ENCODE results near the gene DNAJA3. TPM values are rescaled to one million over a fixed set of nuclear protein-coding genes. Genes with fewer than 3 reads are reported as not detected.

The DNAJA3 gene
- total and polyA plus RNA-seq, 9 of the 15 experiments (the other 6 are each of a cell fraction or from before 2014, with no cell fraction given) = 8.1 to 105 (median 79.0) TPM

DNA sequence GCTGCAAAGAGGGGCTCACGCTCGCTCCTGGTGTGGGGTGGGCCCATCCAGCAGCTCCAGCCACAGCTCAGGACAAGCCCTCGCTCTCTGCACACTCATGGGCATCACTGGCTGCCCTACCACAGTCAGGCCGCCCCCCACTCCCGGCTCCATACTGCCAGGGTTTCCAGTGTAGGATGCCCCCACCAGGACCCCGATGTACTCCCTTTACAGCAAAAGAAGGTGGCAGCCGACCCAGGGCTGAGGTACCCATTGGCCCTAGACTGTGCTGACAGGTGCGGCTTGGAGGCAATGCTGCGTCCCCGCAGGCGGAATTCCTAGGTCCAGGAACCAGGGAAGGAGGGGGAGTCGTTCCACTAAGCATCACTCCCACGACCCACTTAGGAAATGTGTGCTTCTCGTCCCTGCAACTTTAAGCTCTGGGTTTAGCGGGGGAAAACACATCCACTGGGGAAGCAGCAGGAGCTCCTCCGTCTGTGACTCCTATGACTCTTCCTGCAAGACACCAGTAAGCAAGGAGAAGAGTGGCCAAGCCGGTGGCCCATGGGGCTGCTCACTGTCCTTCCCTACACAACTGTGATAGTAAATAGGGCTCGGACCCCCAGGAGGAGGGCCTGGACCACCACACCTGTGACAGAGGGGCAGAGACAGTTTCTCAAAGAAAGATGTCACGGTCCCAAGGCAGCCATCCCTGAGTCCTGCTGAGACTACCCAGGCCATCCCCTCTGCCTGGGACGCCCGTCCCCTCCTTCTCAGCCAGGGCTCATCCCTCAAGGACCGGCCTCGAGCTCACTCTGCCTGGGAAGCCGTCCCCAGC lies 22.3 kb upstream of the DNAJA3 start:
- Histone ChIP-seq H3K9ac (ENCODE audit: insufficient read depth in 1 of 2, low read depth in 2 of 2, low read length in 2 of 2) (no peak overlapping the region), H3K79me2 (ENCODE audit: control insufficient read depth, insufficient read depth, low read length) (no peaks in the 10 kb centered on the region; the same call in 2 of the 3 replicates), H3K36me3 (ENCODE audit: control insufficient read depth, insufficient read depth, low read length) (peaks cover 79% of the 10 kb centered on the region; the same call in 2 of the 3 replicates), H3K9me3 (replicated peaks; ENCODE audit: control insufficient read depth, insufficient read depth, low read depth, low read length) (no peaks in the 10 kb centered on the region), H3K9me1 (ENCODE audit: control insufficient read depth, insufficient read depth, low read length) (no peaks in the 10 kb centered on the region), H3K27ac (ENCODE audit: extremely low read depth, low read depth, low read length) (no peak overlapping the region), H3K4me1 (replicated peaks in 1 of 2; ENCODE audit: control insufficient read depth in 2 of 2, insufficient read depth in 2 of 2, low read length in 2 of 2) (peaks cover 0 to 29% of the 10 kb centered on the region in 2 experiments; a peak in 2 of 5 replicates), H3K4me2 (ENCODE audit: insufficient read depth, low read length) (no peak overlapping the region), H4K20me1 (replicated peaks; ENCODE audit: control insufficient read depth, insufficient read depth, low read length) (peaks cover 14% of the 10 kb centered on the region; the same call in 1 of the 2 replicates), H3K4me3 (no peak overlapping the region), H3K27me3 (ENCODE audit: control insufficient read depth in 2 of 2, insufficient read depth in 2 of 2, low read length in 2 of 2) (no peaks in the 10 kb centered on the region), H2AFZ (ENCODE audit: low read depth, low read length) (no peak overlapping the region)
- intact Hi-C loops (cut with micrococcal nuclease) (loop anchor here (5.0 to 10.0 kb wide), 3 partner anchors 141 to 419 kb away; no protein-coding TSS in a partner anchor), in situ Hi-C loops (cut with MboI) (loop anchor here (5.0 kb wide), 1 partner anchor 41 kb away; no protein-coding TSS in a partner anchor)
- TF ChIP-seq, protein P1, sequence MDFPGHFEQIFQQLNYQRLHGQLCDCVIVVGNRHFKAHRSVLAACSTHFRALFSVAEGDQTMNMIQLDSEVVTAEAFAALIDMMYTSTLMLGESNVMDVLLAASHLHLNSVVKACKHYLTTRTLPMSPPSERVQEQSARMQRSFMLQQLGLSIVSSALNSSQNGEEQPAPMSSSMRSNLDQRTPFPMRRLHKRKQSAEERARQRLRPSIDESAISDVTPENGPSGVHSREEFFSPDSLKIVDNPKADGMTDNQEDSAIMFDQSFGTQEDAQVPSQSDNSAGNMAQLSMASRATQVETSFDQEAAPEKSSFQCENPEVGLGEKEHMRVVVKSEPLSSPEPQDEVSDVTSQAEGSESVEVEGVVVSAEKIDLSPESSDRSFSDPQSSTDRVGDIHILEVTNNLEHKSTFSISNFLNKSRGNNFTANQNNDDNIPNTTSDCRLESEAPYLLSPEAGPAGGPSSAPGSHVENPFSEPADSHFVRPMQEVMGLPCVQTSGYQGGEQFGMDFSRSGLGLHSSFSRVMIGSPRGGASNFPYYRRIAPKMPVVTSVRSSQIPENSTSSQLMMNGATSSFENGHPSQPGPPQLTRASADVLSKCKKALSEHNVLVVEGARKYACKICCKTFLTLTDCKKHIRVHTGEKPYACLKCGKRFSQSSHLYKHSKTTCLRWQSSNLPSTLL (IDR thresholded peaks at IDR 0.05) = no peak
- TF ChIP-seq DNMT1 (IDR thresholded peaks at IDR 0.05) = no peak
- TF ChIP-seq, protein P2, sequence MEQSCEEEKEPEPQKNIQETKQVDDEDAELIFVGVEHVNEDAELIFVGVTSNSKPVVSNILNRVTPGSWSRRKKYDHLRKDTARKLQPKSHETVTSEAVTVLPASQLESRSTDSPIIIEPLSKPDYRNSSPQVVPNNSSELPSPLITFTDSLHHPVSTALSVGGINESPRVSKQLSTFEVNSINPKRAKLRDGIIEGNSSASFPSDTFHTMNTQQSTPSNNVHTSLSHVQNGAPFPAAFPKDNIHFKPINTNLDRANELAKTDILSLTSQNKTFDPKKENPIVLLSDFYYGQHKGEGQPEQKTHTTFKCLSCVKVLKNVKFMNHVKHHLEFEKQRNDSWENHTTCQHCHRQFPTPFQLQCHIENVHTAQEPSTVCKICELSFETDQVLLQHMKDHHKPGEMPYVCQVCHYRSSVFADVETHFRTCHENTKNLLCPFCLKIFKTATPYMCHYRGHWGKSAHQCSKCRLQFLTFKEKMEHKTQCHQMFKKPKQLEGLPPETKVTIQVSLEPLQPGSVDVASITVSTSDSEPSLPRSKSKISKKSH (CRISPR knock-in tag; IDR thresholded peaks at IDR 0.05) = no peak
- no peak for TF ChIP-seq ZNF324 (CRISPR knock-in tag; IDR thresholded peaks at IDR 0.05)
- no peak for TF ChIP-seq HNRNPUL1 (IDR thresholded peaks at IDR 0.05; ENCODE audit: low read length)
- TF ChIP-seq, protein P3, sequence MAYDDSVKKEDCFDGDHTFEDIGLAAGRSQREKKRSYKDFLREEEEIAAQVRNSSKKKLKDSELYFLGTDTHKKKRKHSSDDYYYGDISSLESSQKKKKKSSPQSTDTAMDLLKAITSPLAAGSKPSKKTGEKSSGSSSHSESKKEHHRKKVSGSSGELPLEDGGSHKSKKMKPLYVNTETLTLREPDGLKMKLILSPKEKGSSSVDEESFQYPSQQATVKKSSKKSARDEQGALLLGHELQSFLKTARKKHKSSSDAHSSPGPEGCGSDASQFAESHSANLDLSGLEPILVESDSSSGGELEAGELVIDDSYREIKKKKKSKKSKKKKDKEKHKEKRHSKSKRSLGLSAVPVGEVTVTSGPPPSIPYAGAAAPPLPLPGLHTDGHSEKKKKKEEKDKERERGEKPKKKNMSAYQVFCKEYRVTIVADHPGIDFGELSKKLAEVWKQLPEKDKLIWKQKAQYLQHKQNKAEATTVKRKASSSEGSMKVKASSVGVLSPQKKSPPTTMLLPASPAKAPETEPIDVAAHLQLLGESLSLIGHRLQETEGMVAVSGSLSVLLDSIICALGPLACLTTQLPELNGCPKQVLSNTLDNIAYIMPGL (CRISPR knock-in tag; IDR thresholded peaks at IDR 0.05) = no peak
- no peak for TF ChIP-seq FOXA1 (IDR thresholded peaks at IDR 0.05; ENCODE audit: borderline replicate concordance)
- no peak for TF ChIP-seq ZNF583 (CRISPR knock-in tag; IDR thresholded peaks at IDR 0.05)
- no peak for TF ChIP-seq ZNF436 (CRISPR knock-in tag; IDR thresholded peaks at IDR 0.05)
- TF ChIP-seq SOX6 (IDR thresholded peaks at IDR 0.05) = no peak
- no peak for TF ChIP-seq SMARCB1 (IDR thresholded peaks at IDR 0.05; ENCODE audit: insufficient read length, low read depth)
- no peak for TF ChIP-seq YBX1 (IDR thresholded peaks at IDR 0.05)
- no peak for TF ChIP-seq ZNF444 (CRISPR knock-in tag; IDR thresholded peaks at IDR 0.05)
- TF ChIP-seq, protein P4, sequence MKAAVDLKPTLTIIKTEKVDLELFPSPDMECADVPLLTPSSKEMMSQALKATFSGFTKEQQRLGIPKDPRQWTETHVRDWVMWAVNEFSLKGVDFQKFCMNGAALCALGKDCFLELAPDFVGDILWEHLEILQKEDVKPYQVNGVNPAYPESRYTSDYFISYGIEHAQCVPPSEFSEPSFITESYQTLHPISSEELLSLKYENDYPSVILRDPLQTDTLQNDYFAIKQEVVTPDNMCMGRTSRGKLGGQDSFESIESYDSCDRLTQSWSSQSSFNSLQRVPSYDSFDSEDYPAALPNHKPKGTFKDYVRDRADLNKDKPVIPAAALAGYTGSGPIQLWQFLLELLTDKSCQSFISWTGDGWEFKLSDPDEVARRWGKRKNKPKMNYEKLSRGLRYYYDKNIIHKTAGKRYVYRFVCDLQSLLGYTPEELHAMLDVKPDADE (conservative IDR thresholded peaks at IDR 0.05; ENCODE audit: control insufficient read depth, low read depth, low read length) = no peak
- no peak for FAIRE-seq
- no peak for DNase-seq (ENCODE audit: extremely low read depth in 1 of 4, low spot score in 3 of 4)
- no peak for ATAC-seq
- ChIA-PET POLR2A (interaction anchor here (0.6 to 4.7 kb wide), 12 partner anchors 8 to 145 kb away, joined by 3 to 35 read pairs (median 4); partner anchors contain the start of gene CORO7), CTCF (ENCODE audit: low intra/inter-chr PET ratio) (interaction anchor here (0.8 to 6.4 kb wide), 5 partner anchors 44 to 140 kb away, joined by 3 to 70 read pairs (median 3); no protein-coding TSS in a partner anchor)
- no TSS peak for BruUV-seq (replicated peaks)
- 58% methylated on average over 21 of the region's 24 CpGs for WGBS (ENCODE audit: insufficient coverage, low coverage, missing lambda C conversion rate)
